Neural cell (in vitro differentiated cells): Measurements from ENCODE around the gene WDR4. TPM values are rescaled to one million over a fixed set of nuclear protein-coding genes. Genes with fewer than 3 reads are reported as not detected.

Experiments
- H2AFZ ChIP-seq: fragments of 200-600, 300-800 bp; sonication (generic), shearing (Covaris generic); 2 replicates; pipeline ENCODE4 v1.6.0; 2014; ENCODE audit warnings: low read depth, mild to moderate bottlenecking, antibody characterized with exemption, low read length, moderate library complexity
- H3F3A ChIP-seq: fragments of 200-600 bp; shearing (Covaris generic); 2 replicates; pipeline ENCODE4 v1.6.1; 2016; ENCODE audit warnings: mild to moderate bottlenecking, moderate library complexity, mixed read lengths, antibody characterized with exemption, low read length; ENCODE audit not compliant: insufficient read depth, poor library complexity, severe bottlenecking
- H3K27ac ChIP-seq: fragments of 200-600, 300-800 bp; sonication (generic), shearing (Covaris generic); 2 replicates; pipeline ENCODE4 v1.5.1; 2014; ENCODE audit warnings: mild to moderate bottlenecking, low read length, moderate library complexity
- H3K27me3 ChIP-seq: fragments of 300-800, 200-600 bp; sonication (generic), shearing (Covaris generic); 2 replicates; pipeline ENCODE4 v1.6.0; 2014; ENCODE audit warnings: mild to moderate bottlenecking, low read depth, low read length, moderate library complexity; ENCODE audit not compliant: insufficient read depth
- H3K36me3 ChIP-seq: fragments of 300-800, 200-600 bp; sonication (generic), shearing (Covaris generic); 2 replicates; pipeline ENCODE4 v1.5.1; 2014; ENCODE audit warnings: mild to moderate bottlenecking, antibody characterized with exemption, low read length, moderate library complexity; ENCODE audit not compliant: insufficient read depth
- H3K4me2 ChIP-seq: fragments of 300-800, 200-600 bp; sonication (generic), shearing (Covaris generic); 2 replicates; pipeline ENCODE4 v1.6.0; 2014; ENCODE audit warnings: mild to moderate bottlenecking, low read length
- H3K4me3 ChIP-seq: fragments of 300-800, 200-600 bp; sonication (generic), shearing (Covaris generic); 2 replicates; pipeline ENCODE4 v1.5.1; 2014; ENCODE audit warnings: mild to moderate bottlenecking, low read length, moderate library complexity
- H3K79me2 ChIP-seq: fragments of 200-600 bp; shearing (Covaris generic); replicated peaks from 2 replicates; pipeline ENCODE4 v1.6.0; 2014; ENCODE audit warnings: mild to moderate bottlenecking, low read length, moderate library complexity; ENCODE audit not compliant: insufficient read depth
- H3K9ac ChIP-seq: fragments of 300-800, 200-600 bp; sonication (generic), shearing (Covaris generic); 2 replicates; pipeline ENCODE4 v1.6.1; 2016; ENCODE audit warnings: mild to moderate bottlenecking, low read length, mixed read lengths
- H3K9me2 ChIP-seq: fragments of 200-600 bp; shearing (Covaris generic); 2 replicates; pipeline ENCODE4 v1.6.1; 2016; ENCODE audit warnings: mild to moderate bottlenecking, low read length, mixed read lengths; ENCODE audit not compliant: insufficient read depth
- H3K9me3 ChIP-seq: fragments of 200-600, 300-800 bp; sonication (generic), shearing (Covaris generic); 2 replicates; pipeline ENCODE4 v1.6.1; 2016; ENCODE audit warnings: mild to moderate bottlenecking, mixed run types, low read length, moderate library complexity, mixed read lengths
- H4K20me1 ChIP-seq: fragments of 200-600 bp; shearing (Covaris generic); 2 replicates; pipeline ENCODE4 v1.6.1; 2016; ENCODE audit warnings: mild to moderate bottlenecking, mixed run types; ENCODE audit not compliant: insufficient read depth
- CTCF ChIP-seq: fragments of 450-650 bp; IDR thresholded peaks from 2 replicates; pipeline ENCODE4 v1.5.1; 2014; ENCODE audit warnings: antibody characterized with exemption, mild to moderate bottlenecking, moderate library complexity; ENCODE audit not compliant: poor library complexity, severe bottlenecking
- EP300 ChIP-seq: fragments of 450-650 bp; conservative IDR thresholded peaks from 2 replicates; pipeline ENCODE4 v1.6.1; 2014; ENCODE audit warnings: antibody characterized with exemption, mild to moderate bottlenecking, moderate library complexity; ENCODE audit not compliant: poor library complexity, severe bottlenecking
- EZH2 ChIP-seq: fragments of 200-600, 300-800 bp; shearing (Covaris generic), sonication (generic); IDR thresholded peaks from 2 replicates; pipeline ENCODE4 v1.6.1; 2014; ENCODE audit warnings: antibody characterized with exemption, low read length, borderline replicate concordance, mild to moderate bottlenecking; ENCODE audit not compliant: insufficient read depth, poor library complexity, severe bottlenecking
- MXI1 ChIP-seq: fragments of 450-650 bp; conservative IDR thresholded peaks from 2 replicates; pipeline ENCODE4 v1.6.1; 2014; ENCODE audit warnings: antibody characterized with exemption, mild to moderate bottlenecking; ENCODE audit not compliant: poor library complexity, severe bottlenecking
- POLR2AphosphoS5 ChIP-seq: IDR thresholded peaks from 2 replicates; pipeline ENCODE4 v1.6.1; 2012
- RAD21 ChIP-seq: fragments of 450-650 bp; conservative IDR thresholded peaks from 2 replicates; pipeline ENCODE4 v1.6.1; 2014; ENCODE audit warnings: antibody characterized with exemption, mild to moderate bottlenecking, moderate library complexity
- SMC3 ChIP-seq: fragments of 450-650 bp; conservative IDR thresholded peaks from 2 replicates; pipeline ENCODE4 v1.6.1; 2014; ENCODE audit warnings: antibody characterized with exemption, mild to moderate bottlenecking, moderate library complexity; ENCODE audit not compliant: poor library complexity
- TAF1 ChIP-seq: IDR thresholded peaks from 2 replicates; pipeline ENCODE4 v1.6.1; 2012; ENCODE audit warnings: low read depth
- polyA plus RNA-seq: library from polyadenylated mRNA; depleted of rRNA; stranded (reverse); fragments of >200 nt; gene quantifications from 2 replicates; pipeline ENCODE4 v1.2.3, GENCODE V29; 2014
- TF ChIP-seq, protein P1 (sequence below): IDR thresholded peaks from 2 replicates; pipeline ENCODE4 v1.6.1; 2012; ENCODE audit warnings: borderline replicate concordance

The WDR4 gene
- polyA plus RNA-seq, 1 donor from 2014 or later, result 9.2 TPM

- H3K9ac ChIP-seq, result no peak overlapping the region
These were observed 43.0 kb downstream of the WDR4 start for GRCh38 chr21:42836402-42836666.

GRCh38 chr21:42835611-42836401 lies 43.5 kb downstream of the WDR4 start:
- Histone ChIP-seq H3K9ac (no peak overlapping the region), H3K4me3 (no peak overlapping the region), H3K36me3 (no peaks in the 10 kb centered on the region), H3K27ac (no peak overlapping the region), H3K27me3 (no peaks in the 10 kb centered on the region), H3K4me2 (no peak overlapping the region), H3F3A (no peaks in the 10 kb centered on the region), H3K9me3 (no peaks in the 10 kb centered on the region), H4K20me1 (no peaks in the 10 kb centered on the region), H2AFZ (no peak overlapping the region), H3K9me2 (no peaks in the 10 kb centered on the region), H3K79me2 (no peaks in the 10 kb centered on the region)
- TF ChIP-seq CTCF (no peak), SMC3 (no peak), EZH2 (no peak), POLR2AphosphoS5 (no peak)

More at GRCh38 chr21:42836402-42836666, 43.0 kb downstream of the WDR4 start:
- Histone ChIP-seq H2AFZ (no peak overlapping the region), H3K4me2 (no peak overlapping the region), H4K20me1 (no peaks in the 10 kb centered on the region), H3K9me2 (no peaks in the 10 kb centered on the region), H3K27me3 (no peaks in the 10 kb centered on the region), H3K79me2 (no peaks in the 10 kb centered on the region), H3F3A (no peaks in the 10 kb centered on the region), H3K27ac (no peak overlapping the region), H3K9me3 (no peaks in the 10 kb centered on the region), H3K36me3 (no peaks in the 10 kb centered on the region), H3K4me3 (no peak overlapping the region)
- TF ChIP-seq RAD21 (no peak), MXI1 (no peak), TAF1 (no peak), EP300 (no peak), POLR2AphosphoS5 (no peak), CTCF (no peak), EZH2 (no peak), SMC3 (no peak)
- TF ChIP-seq, protein P1, sequence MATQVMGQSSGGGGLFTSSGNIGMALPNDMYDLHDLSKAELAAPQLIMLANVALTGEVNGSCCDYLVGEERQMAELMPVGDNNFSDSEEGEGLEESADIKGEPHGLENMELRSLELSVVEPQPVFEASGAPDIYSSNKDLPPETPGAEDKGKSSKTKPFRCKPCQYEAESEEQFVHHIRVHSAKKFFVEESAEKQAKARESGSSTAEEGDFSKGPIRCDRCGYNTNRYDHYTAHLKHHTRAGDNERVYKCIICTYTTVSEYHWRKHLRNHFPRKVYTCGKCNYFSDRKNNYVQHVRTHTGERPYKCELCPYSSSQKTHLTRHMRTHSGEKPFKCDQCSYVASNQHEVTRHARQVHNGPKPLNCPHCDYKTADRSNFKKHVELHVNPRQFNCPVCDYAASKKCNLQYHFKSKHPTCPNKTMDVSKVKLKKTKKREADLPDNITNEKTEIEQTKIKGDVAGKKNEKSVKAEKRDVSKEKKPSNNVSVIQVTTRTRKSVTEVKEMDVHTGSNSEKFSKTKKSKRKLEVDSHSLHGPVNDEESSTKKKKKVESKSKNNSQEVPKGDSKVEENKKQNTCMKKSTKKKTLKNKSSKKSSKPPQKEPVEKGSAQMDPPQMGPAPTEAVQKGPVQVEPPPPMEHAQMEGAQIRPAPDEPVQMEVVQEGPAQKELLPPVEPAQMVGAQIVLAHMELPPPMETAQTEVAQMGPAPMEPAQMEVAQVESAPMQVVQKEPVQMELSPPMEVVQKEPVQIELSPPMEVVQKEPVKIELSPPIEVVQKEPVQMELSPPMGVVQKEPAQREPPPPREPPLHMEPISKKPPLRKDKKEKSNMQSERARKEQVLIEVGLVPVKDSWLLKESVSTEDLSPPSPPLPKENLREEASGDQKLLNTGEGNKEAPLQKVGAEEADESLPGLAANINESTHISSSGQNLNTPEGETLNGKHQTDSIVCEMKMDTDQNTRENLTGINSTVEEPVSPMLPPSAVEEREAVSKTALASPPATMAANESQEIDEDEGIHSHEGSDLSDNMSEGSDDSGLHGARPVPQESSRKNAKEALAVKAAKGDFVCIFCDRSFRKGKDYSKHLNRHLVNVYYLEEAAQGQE, result no peak
